GM12891 (cell line): ENCODE measurements around the gene UGCG.

Experiments
- PAX5 ChIP-seq: IDR thresholded peaks from 2 replicates; pipeline ENCODE4 v1.6.1; 2011; ENCODE audit warnings: low read length, moderate library complexity, mild to moderate bottlenecking; ENCODE audit not compliant: insufficient read depth, severe bottlenecking
- POLR2A ChIP-seq: IDR thresholded peaks from 2 replicates; pipeline ENCODE4 v1.6.1; 2011; ENCODE audit warnings: low read depth, low read length, control low read depth
- POLR2AphosphoS5 ChIP-seq: IDR thresholded peaks from 2 replicates; pipeline ENCODE4 v1.6.1; 2011; ENCODE audit warnings: low read depth, low read length, control low read depth
- POU2F2 ChIP-seq: IDR thresholded peaks from 2 replicates; pipeline ENCODE4 v1.6.1; 2011; ENCODE audit warnings: low read depth, mild to moderate bottlenecking, control low read depth, low read length, moderate library complexity
- SPI1 ChIP-seq: IDR thresholded peaks from 2 replicates; pipeline ENCODE4 v1.6.1; 2011; ENCODE audit warnings: low read depth, low read length, control low read depth
- TAF1 ChIP-seq: IDR thresholded peaks from 2 replicates; pipeline ENCODE4 v1.6.1; 2011; ENCODE audit warnings: low read depth, low read length, control low read depth

GRCh38 chr9:111890334-111890733 is 6.3 kb upstream of the UGCG start:
- TF ChIP-seq POLR2AphosphoS5 = no peak
- no peak for TF ChIP-seq POLR2A
- TF ChIP-seq TAF1 = no peak
- no peak for TF ChIP-seq PAX5
- no peak for TF ChIP-seq SPI1
- no peak for TF ChIP-seq POU2F2
